ENCODE results near the gene ZDHHC13.
"Not testable (repeated sequence)": the region's sequence is repeated elsewhere in the genome, so short reads cannot be mapped to it uniquely, and the experiment has no call there.

ZDHHC13 gene

DNA sequence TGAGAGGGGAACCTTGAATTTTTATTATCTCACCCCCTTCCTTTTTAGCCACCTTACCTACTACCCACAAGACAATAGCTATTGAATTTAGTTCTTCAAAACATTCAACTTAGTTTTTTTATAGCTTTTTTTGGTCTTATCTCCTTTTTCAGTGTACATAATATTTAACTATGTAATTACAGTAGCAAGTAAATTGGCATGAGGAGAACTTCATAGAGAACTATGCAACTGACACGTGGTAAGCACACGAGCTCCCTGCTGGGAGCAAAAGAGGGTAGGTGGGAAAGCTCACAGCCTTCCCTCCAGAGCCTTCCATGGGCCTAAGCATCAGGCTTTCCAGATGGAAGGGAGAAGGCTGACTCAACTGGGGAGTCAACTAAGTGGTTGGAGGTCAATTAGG lies 22.1 kb upstream of the ZDHHC13 start:
- DNase-seq (ENCODE audit: low read depth in 2 of 3, low spot score in 2 of 3) = no peak

DNA sequence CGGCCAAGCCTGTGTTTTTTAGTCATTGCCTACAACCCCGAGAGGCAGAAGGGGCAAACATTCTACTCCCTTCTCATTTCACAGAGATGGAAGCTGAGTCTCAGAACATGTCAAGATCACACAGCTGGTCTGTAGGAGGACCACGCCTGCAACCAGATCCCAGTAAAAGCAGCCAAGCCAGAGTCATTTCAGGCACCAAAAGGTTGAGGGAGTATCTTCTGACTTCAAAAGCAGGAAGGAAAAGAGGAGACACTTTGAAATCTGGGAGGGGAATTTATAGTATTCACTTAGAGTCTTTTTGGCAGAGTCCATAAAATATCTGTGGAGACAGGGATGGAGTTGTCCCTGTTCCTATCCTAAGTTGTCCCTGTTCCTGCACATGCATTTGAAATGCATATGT lies 17.9 kb upstream of the ZDHHC13 start:
- no peak for DNase-seq (ENCODE audit: low read depth in 2 of 3, low spot score in 2 of 3)

DNA sequence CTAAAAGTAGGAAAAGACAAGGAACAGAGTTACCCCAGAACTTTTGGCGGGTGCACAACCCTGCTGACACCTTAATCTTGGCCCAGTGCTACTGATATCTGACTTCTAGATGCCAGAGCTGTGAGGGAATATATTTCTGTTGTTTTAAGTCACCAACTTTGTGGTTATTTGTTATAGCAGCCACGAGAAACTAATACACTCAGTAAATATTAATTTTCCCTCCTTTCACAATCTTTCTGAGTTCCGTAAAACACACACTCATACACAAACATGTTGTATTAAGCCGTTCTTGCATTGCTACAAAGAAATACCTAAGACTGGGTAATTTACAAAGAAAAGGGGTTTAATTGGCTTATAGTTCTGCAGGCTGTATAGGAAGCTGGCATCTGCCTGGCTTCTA lies 16.1 kb upstream of the ZDHHC13 start:
- DNase-seq (ENCODE audit: low read depth in 2 of 3, low spot score in 2 of 3) = no peak

DNA sequence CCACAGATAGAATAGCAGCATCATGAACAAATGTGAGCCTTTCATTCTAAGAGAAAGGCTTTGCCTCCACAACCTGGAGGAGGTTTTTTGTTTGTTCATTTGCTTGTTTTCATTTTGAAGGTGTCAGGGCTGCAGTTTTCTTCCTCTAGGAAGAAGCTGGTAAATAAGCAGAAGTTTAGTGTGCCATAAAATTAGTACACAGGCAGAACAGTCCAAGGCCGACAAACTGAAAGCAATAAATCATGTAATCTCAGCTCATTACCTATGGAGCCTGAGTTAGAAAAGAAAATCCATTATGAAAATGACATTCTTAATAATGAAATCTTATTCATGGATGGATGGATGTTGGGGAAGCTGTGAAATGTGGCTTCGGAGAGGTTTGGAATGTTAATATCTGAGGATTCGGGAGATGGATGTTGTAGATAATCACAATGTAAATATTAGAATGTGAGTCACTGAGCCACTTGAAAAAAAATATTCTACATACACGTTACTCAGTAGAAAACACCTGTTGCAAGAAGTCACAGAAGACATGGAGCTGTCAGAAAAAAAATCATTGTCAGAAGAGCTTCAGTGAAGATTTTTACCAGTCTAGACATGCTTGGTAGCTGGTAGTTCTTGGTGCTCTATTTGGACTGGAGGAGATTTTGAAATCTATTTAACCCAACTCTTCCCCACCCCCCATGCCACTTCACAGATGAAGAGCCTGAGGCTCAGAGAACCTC lies 15.0 kb upstream of the ZDHHC13 start:
- no peak for DNase-seq (ENCODE audit: low read depth in 2 of 3, low spot score in 2 of 3)

DNA sequence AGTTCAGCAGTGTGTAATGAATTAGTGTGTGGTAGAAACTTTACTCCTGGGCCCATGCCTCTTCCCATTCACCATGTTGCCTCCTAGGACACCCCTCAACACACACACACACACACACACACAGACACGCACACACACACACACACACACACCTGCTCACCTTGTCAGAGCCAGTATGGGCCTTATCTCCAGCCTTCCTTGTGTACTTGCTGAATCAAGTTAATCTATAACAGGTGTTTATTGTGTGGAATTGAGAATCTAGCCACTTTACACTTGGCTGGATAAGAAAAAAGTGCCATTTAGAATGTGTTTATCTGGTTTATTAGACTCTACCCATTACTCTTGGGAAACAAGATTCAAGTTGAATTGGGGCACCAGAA lies 14.5 kb upstream of the ZDHHC13 start:
- no peak for DNase-seq (ENCODE audit: low read depth in 2 of 3, low spot score in 2 of 3)

DNA sequence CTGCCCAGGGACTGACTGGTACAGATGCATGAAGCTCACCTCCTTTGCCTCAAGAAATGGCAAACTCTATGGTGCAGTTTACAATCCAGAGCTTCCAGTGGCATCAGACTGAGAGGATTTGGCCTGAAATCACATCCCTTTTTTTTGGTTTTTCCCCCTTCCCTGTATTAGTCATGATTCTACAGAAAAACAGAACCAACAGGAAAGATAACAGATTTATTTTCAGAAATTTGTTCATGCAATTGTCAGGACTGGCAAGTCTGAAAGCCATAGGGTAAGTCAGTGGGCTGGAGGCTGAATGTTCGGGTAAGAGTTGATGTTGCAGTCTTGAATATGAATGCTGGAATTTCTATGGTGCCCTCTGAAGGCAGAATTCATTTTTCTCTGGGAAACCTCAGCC lies 12.0 kb upstream of the ZDHHC13 start:
- DNase-seq (ENCODE audit: low read depth in 2 of 3, low spot score in 2 of 3) = no peak

DNA sequence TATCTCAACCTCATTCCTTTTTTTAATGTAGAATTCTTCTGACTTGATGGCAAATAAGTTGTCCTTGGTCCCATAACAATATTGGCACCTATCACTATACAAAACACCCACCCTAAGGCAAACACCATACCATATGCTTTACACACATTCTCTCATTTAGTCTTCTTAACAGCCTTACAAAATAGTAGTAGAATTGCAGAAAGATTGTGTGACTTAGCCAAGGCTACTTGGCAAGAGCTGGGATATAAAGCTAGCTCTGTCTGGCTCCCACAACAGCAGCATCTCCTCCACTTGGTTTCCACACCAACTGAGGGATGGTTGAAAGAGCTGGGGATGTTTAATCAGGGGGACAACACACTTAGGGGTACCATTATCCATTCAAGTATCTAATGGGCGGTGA lies 9.8 kb upstream of the ZDHHC13 start:
- DNase-seq (ENCODE audit: low read depth in 2 of 3, low spot score in 2 of 3) = no peak

DNA sequence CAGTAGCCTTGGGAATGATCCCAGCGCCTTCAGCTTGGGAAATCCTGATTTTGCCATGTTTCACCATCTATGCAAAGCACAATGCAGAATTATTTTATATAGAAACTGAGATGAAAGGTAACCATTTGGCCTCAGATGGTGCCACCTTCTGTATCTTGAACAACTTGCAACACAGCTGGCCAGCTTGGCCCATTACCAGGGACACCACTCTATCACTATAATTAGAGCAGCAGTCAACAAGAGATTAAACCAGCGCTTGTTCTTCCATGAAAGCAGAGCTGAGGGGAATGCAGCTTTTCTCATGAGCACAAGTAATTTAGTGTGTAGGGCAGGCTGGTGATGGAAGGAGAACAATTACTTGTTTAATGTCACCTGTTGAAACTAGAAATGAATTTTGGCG lies 6.7 kb upstream of the ZDHHC13 start:
- no peak for DNase-seq (ENCODE audit: low read depth in 2 of 3, low spot score in 2 of 3)

DNA sequence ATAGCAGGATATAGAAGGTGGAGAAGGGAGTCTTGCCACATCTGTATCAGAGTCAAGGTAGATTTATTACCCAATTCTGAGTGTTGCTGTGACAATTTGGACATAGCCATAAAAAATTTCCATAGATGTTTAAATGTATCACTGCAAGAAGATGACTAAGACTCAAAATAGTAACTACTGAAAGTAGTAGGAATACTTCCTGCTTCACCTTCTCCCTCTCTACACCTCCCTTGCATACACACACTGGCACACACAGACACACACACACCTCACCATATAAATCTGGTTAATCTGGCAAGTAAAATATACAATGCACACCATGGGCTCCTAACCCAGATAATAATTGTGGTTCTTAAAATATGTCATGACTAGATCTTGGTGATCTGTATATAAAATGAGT lies 5.2 kb upstream of the ZDHHC13 start:
- DNase-seq (ENCODE audit: low read depth in 2 of 3, low spot score in 2 of 3) = no peak

DNA sequence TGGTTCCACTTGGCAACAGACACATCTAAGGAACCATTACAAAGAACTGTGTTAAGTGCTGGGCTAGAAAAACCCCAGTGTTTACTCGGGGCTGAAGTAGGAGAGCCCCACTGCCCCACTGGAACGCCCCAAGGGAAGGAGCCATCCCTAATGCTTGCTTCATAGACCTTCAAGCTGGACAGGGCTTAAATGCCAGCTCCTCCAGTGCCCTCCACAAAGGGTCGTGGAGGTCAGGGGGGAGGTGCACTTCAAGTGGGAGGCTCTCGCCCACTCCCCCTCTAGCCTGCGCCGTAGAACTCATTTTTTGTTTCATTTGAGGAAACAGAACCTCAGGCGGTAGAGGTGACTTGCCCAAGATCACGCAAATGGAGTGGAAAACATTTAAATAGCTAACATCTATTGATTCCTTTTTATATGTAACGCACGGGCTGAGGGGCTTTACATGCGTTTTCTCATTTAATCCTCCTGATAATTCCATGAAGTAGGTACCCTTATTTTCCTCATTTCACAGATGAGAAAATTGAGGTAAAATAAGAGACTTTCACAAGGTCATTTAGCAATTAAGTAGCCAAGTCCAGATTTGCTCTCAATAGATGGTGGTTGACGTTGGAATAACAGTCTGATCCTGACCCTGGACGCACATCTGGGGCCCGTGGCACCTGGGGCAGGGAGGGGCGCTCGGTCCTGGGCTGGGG lies 545 bp upstream of the ZDHHC13 start:
- no peak for DNase-seq (ENCODE audit: low read depth in 2 of 3, low spot score in 2 of 3)

DNA sequence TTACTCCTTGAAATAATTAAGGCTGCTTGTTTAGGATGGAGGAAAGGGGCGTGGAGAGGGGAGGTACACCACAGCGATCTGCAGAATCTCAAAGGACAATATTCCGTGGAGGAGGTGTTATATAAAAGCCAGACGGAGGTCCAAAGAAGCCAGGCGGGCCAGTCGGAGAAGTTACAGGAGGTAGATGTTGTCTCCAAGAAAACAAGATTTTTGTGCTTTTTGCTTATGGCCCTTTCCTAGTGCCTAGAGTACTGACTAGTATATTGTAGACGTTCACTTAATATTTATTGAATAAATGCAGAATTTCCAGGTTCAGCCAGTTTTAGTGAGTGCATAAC lies 761 bp downstream of the ZDHHC13 start:
- no peak for DNase-seq (ENCODE audit: low read depth in 2 of 3, low spot score in 2 of 3)

DNA sequence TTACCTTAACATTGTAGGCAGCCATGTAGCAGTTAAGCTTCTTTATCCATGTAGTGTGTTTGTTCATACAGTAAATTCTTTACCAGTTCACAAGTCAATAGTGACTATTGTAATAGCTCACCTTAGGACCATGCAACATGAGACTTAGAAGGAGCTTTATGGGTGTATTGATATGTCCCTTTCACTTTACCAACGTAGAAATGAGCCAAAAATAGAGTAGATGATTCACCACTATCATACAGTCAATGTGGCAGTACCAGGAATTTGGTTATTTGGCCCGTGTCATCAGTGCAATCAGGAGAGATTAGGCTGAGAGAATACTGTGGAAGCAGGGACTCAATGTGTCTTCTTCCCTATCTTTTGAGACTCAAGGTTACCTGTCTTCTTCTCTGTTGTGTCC lies 4.7 kb downstream of the ZDHHC13 start:
- no peak for DNase-seq (ENCODE audit: low read depth in 2 of 3, low spot score in 2 of 3)

DNA sequence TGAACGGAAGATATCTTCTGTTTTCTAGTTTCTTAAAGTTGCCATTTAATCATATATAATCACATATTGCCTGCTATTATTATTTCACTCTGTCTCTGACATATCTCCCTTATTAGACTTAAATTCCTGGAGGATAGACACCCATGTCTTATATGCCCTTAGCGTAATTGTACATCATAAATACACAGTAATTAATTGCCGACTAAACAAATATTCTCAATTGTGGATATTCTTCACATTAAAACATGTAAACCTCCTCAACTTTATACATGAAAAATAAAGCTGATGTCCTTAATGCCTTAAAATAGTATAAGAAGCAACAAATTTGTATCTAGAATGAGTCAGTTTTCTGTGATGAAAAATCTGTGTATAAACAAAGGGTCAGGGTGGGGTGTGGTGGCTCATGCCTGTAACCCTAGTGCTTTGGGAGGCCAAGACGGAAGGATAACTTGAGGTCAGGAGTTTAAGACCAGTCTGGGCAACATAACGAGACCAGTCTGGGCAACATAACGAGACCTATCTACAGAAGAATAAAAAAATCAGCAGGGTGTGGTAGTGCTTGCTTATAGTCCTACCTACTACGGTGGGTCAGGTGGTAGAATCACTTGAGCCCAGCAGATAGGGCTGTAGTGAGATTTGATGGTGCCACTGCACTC lies 6.1 kb downstream of the ZDHHC13 start:
- DNase-seq (ENCODE audit: low read depth in 2 of 3, low spot score in 2 of 3) = no peak

DNA sequence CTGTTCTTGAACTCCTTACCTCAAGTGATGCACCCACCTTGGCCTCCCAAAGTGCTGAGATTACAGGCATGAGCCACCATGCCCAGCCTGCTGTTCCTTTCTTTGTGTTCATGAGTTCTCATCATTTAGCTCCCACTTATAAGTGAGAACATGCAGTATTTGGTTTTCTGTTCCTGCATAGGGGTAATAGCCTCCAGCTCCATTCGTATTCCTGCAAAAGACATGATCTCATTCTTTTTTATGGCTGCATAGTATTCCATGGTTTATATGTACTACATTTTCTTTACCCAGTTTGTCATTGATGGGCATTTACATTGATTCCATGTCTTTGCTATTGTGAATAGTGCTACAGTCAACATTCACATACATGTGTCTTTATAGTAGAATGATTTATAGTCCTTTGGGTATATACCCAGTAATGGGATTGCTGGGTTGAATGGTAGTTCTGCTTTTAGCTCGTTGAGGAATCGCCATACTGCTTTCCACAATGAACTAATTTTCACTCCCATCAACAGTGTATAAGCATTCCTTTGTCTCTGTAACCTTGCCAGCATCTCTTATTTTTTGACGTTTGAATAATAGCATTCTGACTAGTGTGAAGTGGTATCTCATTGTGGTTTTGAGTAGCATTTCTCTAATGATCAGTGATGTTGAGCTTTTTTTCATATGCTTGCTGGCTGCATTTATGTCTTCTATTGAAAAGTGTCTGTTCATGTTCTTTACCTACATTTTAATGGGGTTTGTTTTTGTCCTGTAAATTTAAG lies 9.8 kb downstream of the ZDHHC13 start:
- DNase-seq (ENCODE audit: low read depth in 2 of 3, low spot score in 2 of 3) = not testable (repeated sequence)

DNA sequence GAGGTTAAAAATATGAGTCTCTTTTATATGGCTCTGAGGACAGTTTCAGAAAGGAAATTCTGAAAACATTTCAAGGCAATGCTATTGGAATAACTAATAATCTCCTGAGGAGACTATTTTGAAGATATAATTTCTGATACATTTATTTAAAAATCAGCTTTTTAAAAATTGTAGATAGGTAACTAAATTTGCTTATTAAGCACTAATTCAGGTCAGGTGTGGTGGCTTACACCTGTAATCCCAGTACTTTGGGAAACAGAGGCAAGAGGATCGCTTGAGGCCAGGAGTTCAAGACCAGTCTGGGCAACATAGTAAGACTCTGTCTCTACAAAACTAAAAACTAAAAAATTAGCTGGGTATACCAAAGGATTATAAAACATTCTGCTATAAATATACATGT lies 17.0 kb downstream of the ZDHHC13 start:
- no peak for DNase-seq (ENCODE audit: low read depth in 2 of 3, low spot score in 2 of 3)

DNA sequence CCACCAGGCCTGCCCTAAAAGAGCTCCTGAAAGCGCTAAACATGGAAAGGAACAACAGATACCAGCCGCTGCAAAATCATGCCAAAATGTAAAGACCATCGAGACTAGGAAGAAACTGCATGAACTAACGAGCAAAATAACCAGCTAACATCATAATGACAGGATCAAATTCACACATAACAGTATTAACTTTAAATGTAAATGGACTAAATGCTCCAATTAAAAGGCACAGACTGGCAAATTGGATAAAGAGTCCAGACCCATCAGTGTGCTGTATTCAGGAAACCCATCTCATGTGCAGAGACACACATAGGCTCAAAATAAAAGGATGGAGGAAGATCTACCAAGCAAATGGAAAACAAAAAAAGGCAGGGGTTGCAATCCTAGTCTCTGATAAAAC lies 19.9 kb downstream of the ZDHHC13 start:
- not testable (repeated sequence) for DNase-seq (ENCODE audit: low read depth in 2 of 3, low spot score in 2 of 3)

DNA sequence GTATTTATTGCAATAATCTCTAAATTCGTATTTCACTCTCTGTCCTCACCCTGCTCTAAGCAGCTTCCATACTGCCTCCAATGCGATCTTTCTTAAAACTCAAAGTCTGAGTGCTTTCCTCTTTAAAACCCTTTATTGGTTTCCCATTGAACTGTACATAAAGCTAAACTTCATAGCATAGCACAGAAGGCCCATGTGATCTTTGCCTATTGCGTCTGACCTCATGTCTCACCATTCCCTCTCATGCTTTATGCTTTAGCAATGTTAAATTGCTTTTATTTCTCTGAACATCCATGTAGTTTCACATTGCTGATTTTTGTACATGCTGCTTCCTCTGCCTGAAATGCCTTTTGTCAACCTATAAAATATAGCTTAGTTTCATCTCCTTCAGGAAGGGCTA lies 28.4 kb downstream of the ZDHHC13 start:
- no peak for DNase-seq (ENCODE audit: low read depth in 2 of 3, low spot score in 2 of 3)

DNA sequence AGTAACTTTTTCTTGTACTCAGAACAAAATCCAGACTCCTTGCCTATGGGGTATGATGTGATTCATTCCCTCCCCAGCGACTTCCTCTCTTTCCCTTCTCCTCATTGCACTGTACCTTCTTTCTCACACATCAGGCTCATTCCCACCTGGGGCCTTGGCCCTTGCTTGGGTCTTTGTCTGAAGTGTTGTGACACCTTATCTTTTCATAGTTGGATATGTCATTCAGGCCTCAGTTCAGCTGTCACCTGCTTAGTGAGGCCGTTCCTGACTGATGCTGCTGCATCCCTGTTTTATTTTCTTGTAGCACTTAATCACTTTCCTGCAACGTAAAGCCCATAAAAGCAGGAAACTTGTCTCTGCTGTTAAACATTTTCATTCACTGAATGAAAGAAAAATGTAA lies 39.9 kb downstream of the ZDHHC13 start:
- DNase-seq (ENCODE audit: low read depth in 2 of 3, low spot score in 2 of 3) = no peak

DNA sequence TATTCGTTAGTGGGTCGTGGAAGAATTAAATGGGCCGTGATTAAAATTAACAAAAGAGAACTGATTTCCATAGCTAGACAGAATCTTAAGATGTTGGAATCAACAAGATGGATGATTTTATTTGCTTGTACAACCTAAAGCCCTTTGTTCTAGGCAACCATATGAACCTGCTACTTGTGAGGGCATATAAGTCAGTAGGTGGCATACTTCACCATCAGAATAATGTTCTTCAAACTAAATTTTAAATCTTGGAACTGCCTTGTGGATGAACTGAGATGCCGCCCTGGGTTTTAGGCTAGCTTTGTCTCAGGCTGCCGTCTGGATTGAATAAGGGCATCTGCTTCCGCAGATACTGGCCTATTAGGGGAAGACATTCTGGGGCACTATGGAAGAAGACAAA lies 43.9 kb downstream of the ZDHHC13 start:
- no peak for DNase-seq (ENCODE audit: low read depth in 2 of 3, low spot score in 2 of 3)

DNA sequence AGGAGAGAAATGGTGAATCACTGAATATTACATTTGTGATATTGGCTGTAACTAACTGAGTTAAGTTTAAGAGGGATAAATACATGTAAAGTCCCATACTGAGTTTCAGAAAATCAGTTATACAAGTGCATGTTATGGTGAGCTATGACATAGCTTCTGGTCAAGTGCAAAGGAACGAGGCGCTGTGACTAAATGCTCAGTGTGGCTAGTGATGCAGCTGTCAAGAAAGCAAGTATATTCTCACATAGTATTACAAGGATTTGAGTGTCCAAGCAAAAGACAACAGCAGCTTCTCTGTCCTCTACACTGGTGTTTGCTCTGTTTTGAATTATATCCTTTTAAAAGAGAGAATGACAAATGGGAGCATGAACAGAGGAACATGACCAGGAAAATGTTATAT lies 44.7 kb downstream of the ZDHHC13 start:
- no peak for DNase-seq (ENCODE audit: low read depth in 2 of 3, low spot score in 2 of 3)

DNA sequence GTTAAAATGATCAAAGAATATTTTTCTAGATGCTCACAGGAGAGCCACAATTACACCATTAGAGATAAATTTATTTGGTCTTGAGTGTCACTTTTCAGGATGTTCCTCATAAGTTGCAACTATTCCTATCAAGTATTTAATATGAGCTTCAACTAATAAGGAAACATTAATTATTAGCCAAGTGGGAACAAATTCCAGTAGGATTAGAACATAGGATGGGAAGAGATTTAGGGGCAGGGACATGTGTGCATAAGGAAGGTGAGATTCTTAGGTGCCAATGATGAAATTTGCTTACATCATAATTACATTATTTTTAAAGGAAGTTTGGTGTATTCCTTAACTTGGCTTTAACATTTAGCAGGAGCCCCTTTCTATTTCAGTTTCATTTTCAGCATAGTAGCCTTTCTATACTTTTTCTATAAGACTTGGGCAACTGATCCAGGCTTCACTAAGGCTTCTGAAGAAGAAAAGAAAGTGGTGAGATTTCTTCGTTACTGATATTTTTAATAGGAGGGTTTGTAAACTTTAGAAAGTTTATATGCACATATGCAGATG lies 46.1 kb downstream of the ZDHHC13 start:
- DNase-seq (ENCODE audit: low read depth in 2 of 3, low spot score in 2 of 3) = no peak

DNA sequence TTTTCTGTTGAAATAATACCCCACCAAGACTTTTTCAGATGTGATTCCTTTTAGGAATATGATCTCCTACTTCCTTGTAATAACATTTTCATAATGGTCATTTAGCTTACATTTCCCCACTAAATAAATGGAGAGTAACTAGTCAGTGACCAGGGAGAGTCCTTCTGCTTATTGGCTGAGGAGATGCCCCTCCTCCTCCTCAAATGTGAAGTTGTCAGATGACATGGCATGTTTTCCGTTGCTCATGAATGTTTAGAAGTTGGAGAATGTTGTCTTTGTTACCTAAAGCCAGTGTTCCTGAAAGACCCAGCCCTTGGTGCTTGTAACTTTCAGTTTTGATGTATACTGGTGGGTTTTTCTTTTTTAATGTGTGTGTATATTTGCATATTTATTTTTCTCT lies 46.6 kb downstream of the ZDHHC13 start:
- no peak for DNase-seq (ENCODE audit: low read depth in 2 of 3, low spot score in 2 of 3)

Measured in activated CD8-positive, alpha-beta memory T cell treated with anti-CD3 and anti-CD28 coated beads for 48 hours (primary cell).